GM10266 (cell line): ENCODE measurements around the gene POLR1G.

ENCODE experiments used
- DNase-seq: peaks from one replicate; pipeline ENCODE4 v3.0.0; 2012; ENCODE audit errors: extremely low spot score
- TF ChIP-seq, protein P1 (sequence below): IDR thresholded peaks from 2 replicates; pipeline ENCODE4 v1.5.1; 2012; ENCODE audit warnings: mild to moderate bottlenecking, low read depth; ENCODE audit not compliant: control insufficient read depth, insufficient read depth; ENCODE audit errors: missing control alignments

Gene POLR1G

DNA sequence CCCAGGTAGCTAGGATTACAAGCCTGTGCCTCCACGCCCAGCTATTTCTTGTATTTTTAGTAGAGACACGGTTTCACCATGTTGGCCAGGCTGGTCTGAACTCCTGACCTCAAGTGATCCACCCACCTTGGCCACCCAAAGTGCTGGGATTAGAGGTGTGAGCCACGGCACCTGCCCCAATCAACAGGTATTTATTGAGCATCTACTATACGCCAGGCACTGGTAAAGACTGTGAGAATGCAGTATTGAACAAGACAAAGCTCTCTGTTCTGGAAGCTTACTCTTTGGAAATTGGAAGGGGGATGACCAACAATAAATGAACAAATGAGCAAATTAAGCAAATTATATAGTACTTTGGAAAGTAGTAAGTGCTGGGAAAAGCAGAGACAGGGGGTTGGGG lies 38.7 kb downstream of the POLR1G start:
- TF ChIP-seq, protein P1, sequence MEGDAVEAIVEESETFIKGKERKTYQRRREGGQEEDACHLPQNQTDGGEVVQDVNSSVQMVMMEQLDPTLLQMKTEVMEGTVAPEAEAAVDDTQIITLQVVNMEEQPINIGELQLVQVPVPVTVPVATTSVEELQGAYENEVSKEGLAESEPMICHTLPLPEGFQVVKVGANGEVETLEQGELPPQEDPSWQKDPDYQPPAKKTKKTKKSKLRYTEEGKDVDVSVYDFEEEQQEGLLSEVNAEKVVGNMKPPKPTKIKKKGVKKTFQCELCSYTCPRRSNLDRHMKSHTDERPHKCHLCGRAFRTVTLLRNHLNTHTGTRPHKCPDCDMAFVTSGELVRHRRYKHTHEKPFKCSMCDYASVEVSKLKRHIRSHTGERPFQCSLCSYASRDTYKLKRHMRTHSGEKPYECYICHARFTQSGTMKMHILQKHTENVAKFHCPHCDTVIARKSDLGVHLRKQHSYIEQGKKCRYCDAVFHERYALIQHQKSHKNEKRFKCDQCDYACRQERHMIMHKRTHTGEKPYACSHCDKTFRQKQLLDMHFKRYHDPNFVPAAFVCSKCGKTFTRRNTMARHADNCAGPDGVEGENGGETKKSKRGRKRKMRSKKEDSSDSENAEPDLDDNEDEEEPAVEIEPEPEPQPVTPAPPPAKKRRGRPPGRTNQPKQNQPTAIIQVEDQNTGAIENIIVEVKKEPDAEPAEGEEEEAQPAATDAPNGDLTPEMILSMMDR, result no peak
- no peak for DNase-seq

DNA sequence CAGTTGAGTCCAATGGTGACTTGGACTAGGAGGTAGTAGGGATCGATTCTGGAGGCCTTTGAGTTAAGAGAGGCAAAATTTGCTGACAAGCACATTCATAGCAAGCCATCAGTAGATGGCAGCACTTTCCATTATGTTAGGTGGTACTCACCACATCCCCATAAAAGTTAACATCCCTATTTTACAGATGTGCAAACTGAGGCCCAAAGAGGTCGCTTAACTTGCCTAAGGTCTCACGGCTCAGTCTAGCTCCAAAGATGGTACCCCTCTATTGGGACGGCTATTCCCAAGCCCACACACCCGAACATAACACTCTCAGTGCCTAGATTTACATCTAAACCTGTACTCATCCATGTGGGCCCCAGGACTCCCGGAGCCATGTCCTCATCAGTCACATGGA lies 39.9 kb downstream of the POLR1G start:
- TF ChIP-seq, protein P1, result peak; percentile 59
- peak; percentile 66 for DNase-seq

DNA sequence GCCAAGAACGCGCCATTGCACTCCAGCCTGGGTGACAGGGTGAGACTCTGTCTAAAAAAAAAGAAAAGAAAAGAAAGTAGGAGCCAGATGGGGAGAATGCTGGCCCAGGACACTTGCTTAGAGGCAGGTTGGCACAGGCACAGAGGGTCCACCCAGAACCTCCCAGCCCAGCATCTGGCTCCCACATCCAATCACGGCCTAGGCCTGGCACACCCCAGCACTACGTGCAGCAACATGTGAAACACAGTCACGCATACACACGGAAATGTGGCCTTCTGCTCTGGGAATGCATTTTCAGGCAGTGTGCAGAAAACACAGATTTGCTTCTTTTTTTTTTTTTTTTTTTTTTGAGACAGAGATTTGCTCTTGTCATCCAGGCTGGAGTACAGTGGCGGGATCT lies 40.5 kb downstream of the POLR1G start:
- TF ChIP-seq, protein P1, result no peak
- no peak for DNase-seq

DNA sequence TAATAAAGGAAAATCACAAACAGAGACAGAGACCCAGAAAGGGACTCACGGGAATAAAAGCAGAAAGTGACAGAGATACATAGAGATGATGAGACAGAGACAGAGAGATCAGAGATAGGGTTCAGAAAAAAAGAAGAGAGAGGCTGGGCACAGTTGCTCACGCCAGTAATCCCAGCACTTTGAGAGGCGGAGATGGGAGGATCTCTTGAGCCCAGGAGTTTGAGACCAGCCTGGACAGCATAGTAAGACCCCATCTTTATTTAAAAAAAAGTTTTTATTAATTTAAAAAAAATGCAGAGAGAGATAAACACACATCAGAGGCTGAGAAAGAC lies 41.9 kb downstream of the POLR1G start:
- TF ChIP-seq, protein P1, result no peak
- no peak for DNase-seq

DNA sequence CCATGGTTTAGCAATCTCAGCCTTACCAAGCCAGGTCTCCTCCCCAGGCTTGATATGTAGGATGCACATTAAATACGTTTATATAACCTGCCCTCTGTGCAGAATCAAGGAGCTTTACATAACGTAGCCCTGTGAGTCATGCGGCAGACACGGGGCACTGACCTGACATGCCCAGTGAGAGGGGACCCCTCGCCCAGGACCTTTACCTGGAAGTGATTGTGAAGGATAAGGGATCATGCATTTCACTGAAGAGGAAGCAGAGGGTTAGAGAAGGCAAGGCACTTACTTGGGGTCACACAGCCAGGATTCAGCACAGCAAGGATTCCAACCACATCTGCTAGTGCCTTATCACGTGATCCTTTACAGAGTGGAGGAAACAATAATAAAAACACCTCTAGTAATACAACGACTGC lies 42.4 kb downstream of the POLR1G start:
- TF ChIP-seq, protein P1, result no peak
- DNase-seq, result no peak

DNA sequence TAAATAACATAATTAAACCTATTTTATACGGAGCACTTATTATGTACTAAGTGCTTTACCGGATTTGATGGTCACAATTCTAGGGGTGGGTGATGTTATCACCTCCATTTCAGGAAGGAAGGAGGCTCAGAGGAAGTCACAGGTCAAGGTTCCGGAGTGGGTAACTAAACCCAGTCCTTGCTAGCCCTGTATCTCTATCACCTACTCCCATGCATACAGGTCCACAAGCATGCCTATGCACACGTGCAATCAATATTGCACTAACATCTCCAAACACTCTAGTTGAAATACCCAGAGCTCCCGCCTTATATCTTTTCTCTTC lies 43.5 kb downstream of the POLR1G start:
- peak; percentile 20 for DNase-seq
- TF ChIP-seq, protein P1, result no peak

DNA sequence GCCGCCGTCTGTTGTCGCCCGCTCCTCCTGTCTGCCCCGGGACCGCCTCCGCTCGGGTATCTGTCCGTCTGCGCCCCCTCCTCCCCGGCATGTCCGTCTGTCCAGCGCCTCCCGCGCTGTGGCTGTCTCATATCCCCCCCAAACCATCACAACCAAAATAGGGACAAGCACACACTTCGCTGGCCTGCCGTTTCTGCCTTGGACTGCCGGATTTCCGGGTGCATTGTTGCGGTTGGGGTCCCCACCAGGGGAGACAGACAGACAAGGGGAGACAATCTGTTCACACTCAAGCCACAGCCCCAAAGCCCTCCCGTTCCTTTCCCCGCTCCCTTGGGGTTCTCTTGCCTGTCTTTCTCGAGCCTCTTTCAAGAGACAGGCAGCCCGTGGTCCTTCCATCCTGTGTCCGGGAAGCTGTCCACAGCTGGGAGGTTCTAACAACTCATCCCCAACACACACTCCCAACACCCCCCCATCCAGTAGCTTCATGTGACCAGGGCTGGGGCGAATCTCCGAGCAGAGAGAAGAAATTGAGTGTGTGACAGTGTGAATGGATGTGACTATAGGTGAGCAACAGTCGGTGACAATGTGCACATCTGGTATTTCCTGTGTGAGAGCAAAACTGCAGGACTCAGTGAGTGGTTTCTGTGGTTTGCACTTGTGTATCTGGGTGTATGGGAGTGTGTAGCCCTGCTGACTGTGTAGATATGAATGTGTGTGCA lies 44.8 kb downstream of the POLR1G start:
- peak; percentile 25 for DNase-seq
- TF ChIP-seq, protein P1, result no peak
